Activated naive CD8-positive, alpha-beta T cell treated with anti-CD3 and anti-CD28 coated beads for 36 hours (primary cell): ENCODE results near the gene CCL20. TPM values are rescaled to one million over a fixed set of nuclear protein-coding genes. Genes with fewer than 3 reads are reported as not detected.

Experiments
- DNase-seq: peaks from one replicate; pipeline ENCODE4 v3.0.0; 2021
- H3K27ac Mint-ChIP-seq: one replicate; pipeline ENCODE4 v1.8.0; 2022; ENCODE audit warnings: mild to moderate bottlenecking, moderate library complexity, mixed read lengths
- H3K27me3 Mint-ChIP-seq: one replicate; pipeline ENCODE4 v1.8.0; 2022; ENCODE audit warnings: mild to moderate bottlenecking, mixed read lengths
- H3K36me3 Mint-ChIP-seq: one replicate; pipeline ENCODE4 v1.8.0; 2021; ENCODE audit warnings: mild to moderate bottlenecking, mixed read lengths
- H3K4me1 Mint-ChIP-seq: one replicate; pipeline ENCODE4 v1.8.0; 2021; ENCODE audit warnings: mixed read lengths
- H3K4me3 Mint-ChIP-seq: one replicate; pipeline ENCODE4 v1.8.0; 2022; ENCODE audit warnings: mild to moderate bottlenecking, moderate library complexity, mixed read lengths
- H3K9me3 Mint-ChIP-seq: one replicate; pipeline ENCODE4 v1.8.0; 2022; ENCODE audit warnings: mixed read lengths
- total RNA-seq, 2 experiments: library from RNA; stranded (reverse); gene quantifications; one replicate each; pipeline ENCODE4 v1.2.3, GENCODE V29; 2021

Gene CCL20
- total RNA-seq, 2 experiments from 2014 or later = 3.1 to 4.4 TPM

- H3K27me3 Mint-ChIP-seq = peaks cover 36% of the 10 kb centered on the region
- no peak overlapping the region for H3K4me3 Mint-ChIP-seq
- no peaks in the 10 kb centered on the region for H3K9me3 Mint-ChIP-seq
- peak overlapping the region; percentile 88 for H3K27ac Mint-ChIP-seq
- H3K4me1 Mint-ChIP-seq = peaks cover 34% of the 10 kb centered on the region
- peak; percentile 79 for DNase-seq
- H3K36me3 Mint-ChIP-seq = peaks cover 9% of the 10 kb centered on the region
These were observed 4.4 kb downstream of the CCL20 start for GRCh38 chr2:227817850-227818674.

- peaks cover 28% of the 10 kb centered on the region for H3K27me3 Mint-ChIP-seq
- H3K4me1 Mint-ChIP-seq = peaks cover 27% of the 10 kb centered on the region
- no peak overlapping the region for H3K4me3 Mint-ChIP-seq
- no peak for DNase-seq
- H3K9me3 Mint-ChIP-seq = no peaks in the 10 kb centered on the region
- peak overlapping the region; percentile 61 for H3K27ac Mint-ChIP-seq
- peaks cover 7% of the 10 kb centered on the region for H3K36me3 Mint-ChIP-seq
These were observed 5.2 kb downstream of the CCL20 start for GRCh38 chr2:227818675-227819397.

- H3K4me1 Mint-ChIP-seq = peaks cover 24% of the 10 kb centered on the region
- no peak for DNase-seq
- no peaks in the 10 kb centered on the region for H3K9me3 Mint-ChIP-seq
- peaks cover 27% of the 10 kb centered on the region for H3K27me3 Mint-ChIP-seq
- peaks cover 3% of the 10 kb centered on the region for H3K36me3 Mint-ChIP-seq
- no peak overlapping the region for H3K4me3 Mint-ChIP-seq
- H3K27ac Mint-ChIP-seq = no peak overlapping the region
These were observed 5.7 kb downstream of the CCL20 start for GRCh38 chr2:227819398-227819697.

GRCh38 chr2:227821043-227821942 lies 7.7 kb downstream of the CCL20 start:
- Mint-ChIP-seq H3K27ac (no peak overlapping the region), H3K9me3 (no peaks in the 10 kb centered on the region), H3K4me3 (no peak overlapping the region)

GRCh38 chr2:227822416-227823003 lies 8.9 kb downstream of the CCL20 start:
- Mint-ChIP-seq H3K4me3 (no peak overlapping the region), H3K36me3 (peaks cover 2% of the 10 kb centered on the region), H3K27ac (no peak overlapping the region), H3K9me3 (no peaks in the 10 kb centered on the region), H3K27me3 (peaks cover 24% of the 10 kb centered on the region), H3K4me1 (peaks cover 21% of the 10 kb centered on the region)
- no peak for DNase-seq

More at GRCh38 chr2:227821043-227821942, 7.7 kb downstream of the CCL20 start:
- DNase-seq = no peak
- Mint-ChIP-seq H3K36me3 (peaks cover 3% of the 10 kb centered on the region), H3K27me3 (peaks cover 25% of the 10 kb centered on the region), H3K4me1 (peaks cover 24% of the 10 kb centered on the region)

- peaks cover 19% of the 10 kb centered on the region for H3K27me3 Mint-ChIP-seq
- H3K4me1 Mint-ChIP-seq = peaks cover 7% of the 10 kb centered on the region
- H3K9me3 Mint-ChIP-seq = no peaks in the 10 kb centered on the region
- no peak overlapping the region for H3K4me3 Mint-ChIP-seq
- no peak overlapping the region for H3K27ac Mint-ChIP-seq
- H3K36me3 Mint-ChIP-seq = peaks cover 2% of the 10 kb centered on the region
- DNase-seq = no peak
These were observed 10.3 kb downstream of the CCL20 start for GRCh38 chr2:227823922-227824321.

GRCh38 chr2:227824711-227825110 lies 11.1 kb downstream of the CCL20 start:
- H3K4me3 Mint-ChIP-seq = no peak overlapping the region
- peaks cover 4% of the 10 kb centered on the region for H3K4me1 Mint-ChIP-seq
- H3K27me3 Mint-ChIP-seq = peaks cover 19% of the 10 kb centered on the region
- H3K36me3 Mint-ChIP-seq = peaks cover 2% of the 10 kb centered on the region
- no peak overlapping the region for H3K27ac Mint-ChIP-seq
- DNase-seq = no peak
- no peaks in the 10 kb centered on the region for H3K9me3 Mint-ChIP-seq

- Mint-ChIP-seq H3K4me1 (peaks cover 4% of the 10 kb centered on the region), H3K9me3 (no peaks in the 10 kb centered on the region), H3K36me3 (peaks cover 2% of the 10 kb centered on the region), H3K4me3 (no peak overlapping the region), H3K27me3 (peaks cover 15% of the 10 kb centered on the region), H3K27ac (no peak overlapping the region)
- no peak for DNase-seq
These were observed 12.4 kb downstream of the CCL20 start for GRCh38 chr2:227826019-227826521.

GRCh38 chr2:227826563-227826962 lies 12.9 kb downstream of the CCL20 start:
- Mint-ChIP-seq H3K4me3 (no peak overlapping the region), H3K27ac (no peak overlapping the region)
- DNase-seq = no peak

GRCh38 chr2:227827143-227827542 lies 13.5 kb downstream of the CCL20 start:
- no peak overlapping the region for H3K27ac Mint-ChIP-seq
- DNase-seq = no peak
- H3K4me1 Mint-ChIP-seq = peaks cover 4% of the 10 kb centered on the region
- no peaks in the 10 kb centered on the region for H3K36me3 Mint-ChIP-seq
- H3K27me3 Mint-ChIP-seq = peaks cover 11% of the 10 kb centered on the region
- H3K9me3 Mint-ChIP-seq = no peaks in the 10 kb centered on the region
- no peak overlapping the region for H3K4me3 Mint-ChIP-seq

More at GRCh38 chr2:227826563-227826962, 12.9 kb downstream of the CCL20 start:
- no peaks in the 10 kb centered on the region for H3K36me3 Mint-ChIP-seq
- H3K4me1 Mint-ChIP-seq = peaks cover 4% of the 10 kb centered on the region
- peaks cover 11% of the 10 kb centered on the region for H3K27me3 Mint-ChIP-seq
- H3K9me3 Mint-ChIP-seq = no peaks in the 10 kb centered on the region

GRCh38 chr2:227828477-227828912 lies 14.9 kb downstream of the CCL20 start:
- no peak overlapping the region for H3K27ac Mint-ChIP-seq
- no peaks in the 10 kb centered on the region for H3K9me3 Mint-ChIP-seq
- no peaks in the 10 kb centered on the region for H3K36me3 Mint-ChIP-seq
- H3K27me3 Mint-ChIP-seq = peaks cover 11% of the 10 kb centered on the region
- DNase-seq = no peak
- no peak overlapping the region for H3K4me3 Mint-ChIP-seq
- peaks cover 1% of the 10 kb centered on the region for H3K4me1 Mint-ChIP-seq

GRCh38 chr2:227829337-227829736 lies 15.7 kb downstream of the CCL20 start:
- Mint-ChIP-seq H3K4me3 (no peak overlapping the region), H3K27me3 (peaks cover 9% of the 10 kb centered on the region), H3K9me3 (no peaks in the 10 kb centered on the region), H3K4me1 (peaks cover 1% of the 10 kb centered on the region), H3K27ac (no peak overlapping the region), H3K36me3 (no peaks in the 10 kb centered on the region)
- DNase-seq = no peak

- Mint-ChIP-seq H3K27ac (no peak overlapping the region), H3K36me3 (no peaks in the 10 kb centered on the region), H3K27me3 (peaks cover 18% of the 10 kb centered on the region), H3K4me3 (no peak overlapping the region), H3K4me1 (no peaks in the 10 kb centered on the region), H3K9me3 (no peaks in the 10 kb centered on the region)
- no peak for DNase-seq
These were observed 20.8 kb downstream of the CCL20 start for GRCh38 chr2:227834423-227834822.

- Mint-ChIP-seq H3K9me3 (no peaks in the 10 kb centered on the region), H3K36me3 (no peaks in the 10 kb centered on the region), H3K27ac (no peak overlapping the region), H3K4me3 (no peak overlapping the region), H3K27me3 (peaks cover 18% of the 10 kb centered on the region), H3K4me1 (no peaks in the 10 kb centered on the region)
- no peak for DNase-seq
These were observed 21.4 kb downstream of the CCL20 start for GRCh38 chr2:227834916-227835650.
